Measurements from ENCODE around the gene RASGEF1B. TPM values are rescaled to one million over a fixed set of nuclear protein-coding genes. Genes with fewer than 3 reads are reported as not detected.
"Not testable (repeated sequence)": the region's sequence is repeated elsewhere in the genome, so short reads cannot be mapped to it uniquely, and the experiment has no call there.

The RASGEF1B gene
- total and polyA plus RNA-seq, 7 experiments from 2014 or later = 1.1 to 82.5 (median 11.4) TPM

DNA sequence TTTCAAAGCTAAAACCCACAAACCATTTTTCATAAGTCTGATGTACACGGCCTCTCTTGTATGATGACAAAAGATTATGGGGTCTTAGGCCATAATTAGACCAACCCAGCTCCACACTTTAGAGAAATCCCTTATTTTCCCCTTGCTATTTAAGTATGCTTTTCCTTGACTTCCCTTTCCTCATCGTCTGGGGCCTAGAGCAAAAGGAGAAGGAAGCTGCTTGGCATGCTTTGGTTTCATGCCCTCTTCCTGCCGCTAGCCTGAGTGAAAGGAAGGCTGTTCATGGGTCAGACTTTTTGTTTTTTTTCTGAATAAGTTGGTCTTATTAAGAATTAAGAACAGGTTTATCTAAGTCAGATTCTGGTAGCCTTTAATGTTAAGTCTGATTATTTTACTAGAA, 10.6 kb upstream of the RASGEF1B start:
- ATAC-seq (peak; percentile 59), DNase-seq (no peak)
- Mint-ChIP-seq H3K4me3 (no peak overlapping the region), H3K4me1 (peaks cover 0 to 5% (median 0%) of the 10 kb centered on the region in 7 donors), H3K9me3 (peaks cover 0 to 10% (median 0%) of the 10 kb centered on the region in 11 donors), H3K27me3 (peaks cover 0 to 13% (median 0%) of the 10 kb centered on the region in 5 donors), H3K27ac (no peak overlapping the region), H3K36me3 (peaks cover 0 to 3% (median 0%) of the 10 kb centered on the region in 5 donors)
- intact Hi-C loops (cut with micrococcal nuclease) = no loop called here
- Histone ChIP-seq H3K27ac (ENCODE audit: low read depth, low read length) (no peak overlapping the region), H3K27me3 (ENCODE audit: control insufficient read depth in 2 of 2, insufficient read depth in 2 of 2, low read length in 2 of 2) (no peaks in the 10 kb centered on the region), H3K36me3 (ENCODE audit: control insufficient read depth in 2 of 3, insufficient read depth in 3 of 3, low read length in 3 of 3) (no peaks in the 10 kb centered on the region), H3K4me1 (ENCODE audit: control insufficient read depth in 2 of 2, insufficient read depth in 2 of 2, low read length in 2 of 2) (no peaks in the 10 kb centered on the region), H3K9me3 (ENCODE audit: control insufficient read depth in 2 of 3, low read length in 3 of 3) (no peaks in the 10 kb centered on the region), H3K4me3 (ENCODE audit: low read length) (no peak overlapping the region)
- ChIA-PET CTCF (no interaction called here), POLR2A (interaction anchor here (1.0 kb wide), 1 partner anchor 10 kb away, joined by 5 read pairs; no protein-coding TSS in a partner anchor)

DNA sequence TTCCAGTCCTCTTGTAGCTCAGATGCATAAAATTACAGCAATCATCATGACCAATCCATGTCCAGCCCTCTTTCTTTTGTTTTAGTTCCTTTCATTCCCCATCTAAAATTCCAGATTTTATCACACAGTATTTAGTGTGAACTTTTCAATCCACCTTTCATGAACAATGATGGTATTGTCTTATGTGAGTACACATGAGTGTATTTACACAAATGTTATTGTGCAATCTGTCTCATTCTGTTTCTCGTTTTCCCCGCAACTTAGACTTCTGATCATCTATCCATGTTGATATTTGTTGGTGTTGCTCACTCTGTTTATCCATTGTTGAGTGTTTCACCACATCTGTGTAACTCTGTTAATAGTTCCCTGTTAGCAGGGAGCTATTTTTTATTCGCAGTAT, 9.4 kb upstream of the RASGEF1B start:
- POLR2A ChIA-PET = interaction anchor here (1.1 kb wide), 1 partner anchor 9 kb away, joined by 3 read pairs; no protein-coding TSS in a partner anchor
- Mint-ChIP-seq H3K9me3 (peaks cover 0 to 7% (median 0%) of the 10 kb centered on the region in 11 donors), H3K4me3 (no peak overlapping the region)

DNA sequence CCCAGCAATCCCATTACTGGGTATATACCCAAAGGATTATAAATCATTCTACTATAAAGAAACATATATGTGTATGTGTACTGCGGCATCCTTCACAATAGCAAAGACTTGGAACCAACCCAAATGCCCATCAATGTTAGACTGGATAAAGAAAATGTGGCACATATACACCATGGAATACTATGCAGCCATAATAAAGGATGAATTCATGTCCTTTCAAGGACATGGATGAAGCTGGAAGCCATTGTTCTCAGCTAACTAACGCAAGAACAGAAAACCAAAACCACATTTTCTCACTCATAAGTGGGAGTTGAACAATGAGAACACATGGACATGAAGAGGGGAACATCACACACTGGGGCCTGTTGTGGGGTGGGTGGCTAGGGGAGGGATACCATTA, 7.9 kb upstream of the RASGEF1B start:
- H3K9me3 Mint-ChIP-seq; H3K4me1 ChIP-seq (ENCODE audit: control insufficient read depth in 2 of 2, insufficient read depth in 2 of 2, low read length in 2 of 2); H3K27ac ChIP-seq (ENCODE audit: low read depth, low read length); CTCF ChIA-PET; H3K36me3 Mint-ChIP-seq; H3K4me3 Mint-ChIP-seq; H3K4me1 Mint-ChIP-seq; POLR2A ChIA-PET; ATAC-seq; H3K9me3 ChIP-seq (ENCODE audit: control insufficient read depth in 2 of 3, low read length in 3 of 3); H3K27me3 ChIP-seq (ENCODE audit: control insufficient read depth in 2 of 2, insufficient read depth in 2 of 2, low read length in 2 of 2); H3K36me3 ChIP-seq (ENCODE audit: control insufficient read depth in 2 of 3, insufficient read depth in 3 of 3, low read length in 3 of 3); H3K4me3 ChIP-seq (ENCODE audit: low read length); H3K27ac Mint-ChIP-seq; DNase-seq: not testable (repeated sequence)
- intact Hi-C loops (cut with micrococcal nuclease) = loop anchor here (10.0 kb wide), 3 partner anchors 1425 to 1975 kb away; partner anchors contain the start of genes HELQ (in 1 of the 2) and MRPS18C (in 1 of the 2)
- H3K27me3 Mint-ChIP-seq = peaks cover 0 to 18% (median 0%) of the 10 kb centered on the region in 5 donors

More for the DNA sequence above, 9.4 kb upstream of the RASGEF1B start:
- Mint-ChIP-seq H3K36me3 (no peaks in the 10 kb centered on the region), H3K27me3 (peaks cover 0 to 17% (median 0%) of the 10 kb centered on the region in 5 donors), H3K27ac (no peak overlapping the region), H3K4me1 (peaks cover 0 to 5% (median 0%) of the 10 kb centered on the region in 7 donors)
- Histone ChIP-seq H3K4me1 (ENCODE audit: control insufficient read depth in 2 of 2, insufficient read depth in 2 of 2, low read length in 2 of 2) (no peaks in the 10 kb centered on the region), H3K36me3 (ENCODE audit: control insufficient read depth in 2 of 3, insufficient read depth in 3 of 3, low read length in 3 of 3) (no peaks in the 10 kb centered on the region), H3K9me3 (ENCODE audit: control insufficient read depth in 2 of 3, low read length in 3 of 3) (no peaks in the 10 kb centered on the region), H3K4me3 (ENCODE audit: low read length) (no peak overlapping the region), H3K27ac (ENCODE audit: low read depth, low read length) (no peak overlapping the region), H3K27me3 (ENCODE audit: control insufficient read depth in 2 of 2, insufficient read depth in 2 of 2, low read length in 2 of 2) (no peaks in the 10 kb centered on the region)
- DNase-seq = no peak
- no peak for ATAC-seq
- intact Hi-C loops (cut with micrococcal nuclease) = no loop called here
- CTCF ChIA-PET = no interaction called here

DNA sequence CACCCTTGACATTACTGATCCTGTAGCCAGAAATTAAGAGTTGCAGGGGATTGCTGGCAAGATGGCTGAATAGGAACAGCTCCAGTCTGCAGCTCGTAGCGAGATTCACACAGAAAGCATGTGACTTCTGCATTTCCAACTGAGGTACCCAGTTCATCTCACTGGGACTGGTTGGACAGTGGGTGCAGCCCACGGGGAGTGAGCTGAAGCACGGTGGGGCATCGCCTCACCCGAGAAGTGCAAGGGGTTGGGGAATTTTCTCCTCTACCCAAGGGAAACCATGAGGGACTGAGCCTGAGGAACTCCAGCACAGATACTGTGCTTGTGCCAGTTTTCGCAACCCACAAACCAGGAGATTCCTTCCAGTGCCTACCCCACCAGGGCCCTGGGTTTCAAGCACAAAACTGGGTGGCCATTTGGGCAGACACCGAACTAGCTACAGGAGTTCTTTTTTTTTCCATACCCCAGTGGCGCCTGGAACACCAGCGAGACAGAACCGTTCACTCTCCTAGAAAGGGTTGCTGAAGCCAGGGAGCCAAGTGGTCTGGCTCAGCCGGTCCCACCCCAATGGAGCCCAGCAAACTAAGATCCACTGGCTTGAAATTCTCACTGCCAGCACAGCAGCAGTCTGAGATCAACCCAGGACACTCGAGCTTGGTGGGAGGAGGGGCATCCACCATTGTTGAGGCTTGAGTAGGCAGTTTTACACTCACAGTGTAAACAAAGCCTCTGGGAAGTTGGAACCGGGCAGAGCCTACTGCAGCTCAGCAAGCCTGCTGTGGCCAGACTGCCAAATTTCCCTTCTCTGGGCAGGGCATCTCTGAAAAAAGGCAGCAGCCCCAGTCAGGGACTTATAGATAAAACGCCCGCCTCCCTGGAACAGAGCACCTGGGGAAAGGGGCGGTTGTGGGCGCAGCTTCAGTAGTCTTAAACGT, 1.9 kb upstream of the RASGEF1B start:
- H3K4me3 Mint-ChIP-seq = peak overlapping the region in 5 of 10 donors; percentile 91 to 98 (median 95)
- H3K4me1 Mint-ChIP-seq = peaks cover 28 to 42% (median 34%) of the 10 kb centered on the region in 7 donors
- POLR2A ChIA-PET = interaction anchor here (0.7 to 5.4 kb wide), 6 partner anchors 11 to 313 kb away, joined by 3 to 59 read pairs (median 8); no protein-coding TSS in a partner anchor
- H3K27me3 Mint-ChIP-seq = peaks cover 0 to 20% (median 0%) of the 10 kb centered on the region in 5 donors
- H3K27ac ChIP-seq (ENCODE audit: low read depth, low read length) = peak overlapping the region; percentile 96
- not testable (repeated sequence) for DNase-seq; ATAC-seq; H3K27me3 ChIP-seq (ENCODE audit: control insufficient read depth in 2 of 2, insufficient read depth in 2 of 2, low read length in 2 of 2); H3K36me3 Mint-ChIP-seq; H3K4me3 ChIP-seq (ENCODE audit: low read length); H3K36me3 ChIP-seq (ENCODE audit: control insufficient read depth in 2 of 3, insufficient read depth in 3 of 3, low read length in 3 of 3); H3K9me3 Mint-ChIP-seq; H3K9me3 ChIP-seq (ENCODE audit: control insufficient read depth in 2 of 3, low read length in 3 of 3)
- H3K27ac Mint-ChIP-seq = peak overlapping the region in 8 of 9 donors; percentile 87 to 100 (median 98)
- CTCF ChIA-PET = interaction anchor here (1.1 to 4.5 kb wide), 4 partner anchors 17 to 372 kb away, joined by 3 to 29 read pairs (median 4); no protein-coding TSS in a partner anchor
- intact Hi-C loops (cut with micrococcal nuclease) = loop anchor here (5.0 to 10.0 kb wide), 6 partner anchors 981 to 1981 kb away; partner anchors contain the start of genes HELQ (in 1 of the 2), MRPS18C (in 1 of the 2), PLAC8 (in 1 of the 2) and SEC31A (in 1 of the 2)
- H3K4me1 ChIP-seq (ENCODE audit: control insufficient read depth in 2 of 2, insufficient read depth in 2 of 2, low read length in 2 of 2) = peaks cover 13 to 18% of the 10 kb centered on the region in 2 donors

DNA sequence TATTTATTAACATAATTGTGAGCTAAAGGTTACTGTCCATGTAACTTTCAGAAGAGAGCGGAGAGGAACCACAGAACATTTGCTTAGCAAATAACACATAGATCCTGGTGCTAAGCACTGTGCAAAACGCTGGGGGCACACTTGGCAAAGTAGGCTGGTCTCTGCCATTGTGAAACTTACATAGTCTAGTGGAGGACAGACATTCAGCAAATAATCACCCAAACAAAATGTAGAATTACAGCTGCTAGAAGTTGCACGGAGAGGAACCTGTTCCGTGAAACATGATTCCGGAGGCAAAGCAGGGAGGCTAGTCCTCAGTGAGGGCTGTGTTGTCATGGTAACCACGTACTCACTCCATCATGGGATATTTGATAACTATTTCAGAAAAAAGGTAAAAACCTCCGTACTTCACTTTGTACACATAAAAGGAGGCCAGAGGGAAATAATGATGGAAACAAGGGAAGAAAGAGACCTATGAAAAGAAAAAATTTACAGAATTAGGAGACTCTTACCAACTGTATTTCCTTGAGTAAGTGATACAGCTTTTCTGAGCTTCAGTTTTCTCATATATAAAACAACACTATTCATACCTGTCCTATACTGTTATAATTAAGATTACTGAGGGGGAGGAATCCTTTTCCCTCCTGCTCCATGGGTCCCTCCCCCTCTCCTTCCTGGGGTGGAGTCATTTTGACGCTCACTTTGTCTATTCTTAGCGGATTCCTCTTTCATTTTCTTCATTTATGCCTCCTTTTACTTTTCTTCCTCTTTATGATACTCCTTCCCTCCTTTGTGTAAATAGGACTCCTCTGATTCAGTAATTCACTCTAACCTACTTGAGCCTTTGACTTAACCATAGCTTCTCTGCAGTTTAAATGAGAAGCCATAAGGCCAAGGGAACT, 825 bp upstream of the RASGEF1B start:
- Mint-ChIP-seq H3K4me3 (peak overlapping the region; percentile 88 to 98 (median 94)), H3K4me1 (peaks cover 29 to 47% (median 38%) of the 10 kb centered on the region in 7 donors), H3K9me3 (no peaks in the 10 kb centered on the region), H3K27me3 (peaks cover 0 to 17% (median 0%) of the 10 kb centered on the region in 5 donors), H3K27ac (peak overlapping the region; percentile 87 to 100 (median 97)), H3K36me3 (peaks cover 0 to 5% (median 0%) of the 10 kb centered on the region in 5 donors)
- POLR2A ChIA-PET = interaction anchor here (0.5 to 5.4 kb wide), 21 partner anchors 12 to 957 kb away, joined by 3 to 59 read pairs (median 4); partner anchors contain the start of gene HNRNPDL
- CTCF ChIA-PET = interaction anchor here (0.5 to 4.5 kb wide), 12 partner anchors 14 to 794 kb away, joined by 3 to 29 read pairs (median 4); no protein-coding TSS in a partner anchor
- Histone ChIP-seq H3K4me3 (ENCODE audit: low read length) (peak overlapping the region; percentile 96), H3K27me3 (ENCODE audit: control insufficient read depth in 2 of 2, insufficient read depth in 2 of 2, low read length in 2 of 2) (no peaks in the 10 kb centered on the region), H3K9me3 (ENCODE audit: control insufficient read depth in 2 of 3, low read length in 3 of 3) (no peaks in the 10 kb centered on the region), H3K4me1 (ENCODE audit: control insufficient read depth in 2 of 2, insufficient read depth in 2 of 2, low read length in 2 of 2) (peaks cover 13 to 18% of the 10 kb centered on the region in 2 donors), H3K36me3 (ENCODE audit: control insufficient read depth in 2 of 3, insufficient read depth in 3 of 3, low read length in 3 of 3) (peaks cover 0 to 6% (median 0%) of the 10 kb centered on the region in 3 experiments), H3K27ac (ENCODE audit: low read depth, low read length) (peak overlapping the region; percentile 96)
- intact Hi-C loops (cut with micrococcal nuclease) = loop anchor here (1.0 to 10.0 kb wide), 12 partner anchors 20 to 1982 kb away; partner anchors contain the start of genes ENOPH1 (in 1 of the 2), HELQ (in 1 of the 2), HNRNPD (in 1 of the 2) and HNRNPDL (in 1 of the 2)
- DNase-seq (peak in 2 of 9 donors; percentile 71 to 75), ATAC-seq (peak; percentile 62)

Data from naive thymus-derived CD4-positive, alpha-beta T cell (primary cell).